HS-27A (cell line): ENCODE data around the gene VWA5B1.

ENCODE experiments used
- DNase-seq: peaks from one replicate; pipeline ENCODE4 v3.0.0-alpha.2; 2012; ENCODE audit warnings: low read depth, missing footprints

Gene VWA5B1

DNA sequence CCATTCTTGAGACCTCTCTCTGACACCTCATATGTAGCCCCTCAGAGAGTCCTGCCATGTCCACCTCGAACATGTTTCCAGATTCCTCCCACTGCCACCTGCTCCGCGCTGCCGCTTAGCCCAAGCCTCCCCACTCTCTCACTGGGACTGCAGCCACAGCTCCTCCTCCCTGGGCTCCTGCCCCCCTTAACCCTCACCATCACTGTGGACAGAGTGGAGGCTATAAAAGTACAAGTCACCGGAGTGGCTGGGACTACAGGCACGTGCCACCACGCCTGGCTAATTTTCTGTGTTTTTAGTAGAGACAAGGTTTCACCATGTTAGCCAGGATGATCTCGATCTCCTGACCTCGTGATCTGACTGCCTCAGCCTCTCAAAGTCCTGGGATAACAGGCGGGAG, 77.0 kb downstream of the VWA5B1 start:
- DNase-seq, result no peak

DNA sequence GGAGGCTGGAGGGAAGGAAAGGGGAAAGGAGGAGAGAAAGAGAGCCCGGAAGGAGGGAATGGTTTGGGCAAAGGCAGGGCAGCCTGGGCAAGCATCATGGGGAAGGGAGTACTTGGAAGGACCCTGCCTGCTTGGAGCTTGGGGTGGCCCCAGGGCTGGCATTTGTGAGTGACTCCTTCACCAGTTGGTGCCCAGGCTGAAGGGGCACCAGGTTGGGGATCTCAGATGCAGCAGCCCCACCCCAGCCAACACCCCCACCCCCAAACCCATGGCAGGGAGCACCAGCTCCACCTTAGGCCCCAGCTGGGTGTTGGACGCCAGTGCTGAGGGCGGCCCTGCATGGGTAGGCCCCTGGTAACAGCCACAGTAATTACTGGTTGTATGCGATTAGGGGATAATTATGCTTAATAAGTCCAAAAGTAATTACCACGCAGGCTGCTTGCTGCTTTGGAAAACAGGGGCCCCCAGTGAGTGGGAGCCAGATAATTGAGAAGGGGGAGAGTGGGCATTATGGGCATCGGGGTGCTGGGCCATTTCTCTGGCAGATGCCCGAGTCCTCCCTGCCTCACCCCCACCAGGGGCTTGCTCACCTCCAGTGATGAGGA, 78.3 kb downstream of the VWA5B1 start:
- DNase-seq, result no peak

DNA sequence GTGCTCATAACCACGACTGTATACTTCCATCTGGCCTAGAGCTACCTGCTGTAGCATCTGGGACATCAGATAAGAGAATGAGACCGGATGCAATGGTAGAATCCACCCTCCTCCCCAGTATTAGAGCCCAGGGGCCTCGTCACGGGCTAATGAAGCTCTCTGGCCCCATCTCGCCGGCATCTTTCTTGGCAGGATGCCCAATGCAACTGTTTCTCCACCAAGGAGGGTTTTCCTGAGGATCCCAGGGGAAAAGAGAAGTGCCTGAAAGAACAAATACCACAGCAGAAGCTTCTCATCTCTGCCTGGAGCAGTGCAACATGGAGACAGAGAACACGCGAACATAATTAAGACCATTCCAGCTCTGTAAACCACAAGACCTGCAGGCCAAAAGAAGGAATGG, 80.0 kb downstream of the VWA5B1 start:
- DNase-seq, result no peak

DNA sequence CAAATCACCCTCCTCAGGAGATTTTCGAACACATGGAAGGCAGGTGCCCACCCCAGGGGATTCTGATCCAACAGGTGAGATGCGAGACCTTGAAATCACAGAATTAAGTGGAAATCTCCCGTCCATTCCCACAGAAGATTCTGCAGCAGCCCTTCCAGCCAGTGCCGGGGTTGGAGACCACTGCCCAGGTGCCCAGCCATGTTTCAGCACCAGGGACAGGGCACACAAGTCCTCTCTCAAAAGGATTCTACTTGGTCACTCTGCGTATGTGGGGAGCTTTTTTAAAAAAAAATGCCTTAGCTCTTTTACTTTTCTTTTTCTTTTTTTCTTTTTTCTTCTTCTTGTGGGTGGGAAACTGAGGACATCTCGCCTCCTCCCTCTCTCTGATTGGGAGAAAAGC, 80.7 kb downstream of the VWA5B1 start:
- no peak for DNase-seq

- no peak for DNase-seq
Measured at GRCh38 chr1:20371883-20372282, 81.2 kb downstream of the VWA5B1 start.

GRCh38 chr1:20372676-20373075, 82.0 kb downstream of the VWA5B1 start:
- no peak for DNase-seq

DNA sequence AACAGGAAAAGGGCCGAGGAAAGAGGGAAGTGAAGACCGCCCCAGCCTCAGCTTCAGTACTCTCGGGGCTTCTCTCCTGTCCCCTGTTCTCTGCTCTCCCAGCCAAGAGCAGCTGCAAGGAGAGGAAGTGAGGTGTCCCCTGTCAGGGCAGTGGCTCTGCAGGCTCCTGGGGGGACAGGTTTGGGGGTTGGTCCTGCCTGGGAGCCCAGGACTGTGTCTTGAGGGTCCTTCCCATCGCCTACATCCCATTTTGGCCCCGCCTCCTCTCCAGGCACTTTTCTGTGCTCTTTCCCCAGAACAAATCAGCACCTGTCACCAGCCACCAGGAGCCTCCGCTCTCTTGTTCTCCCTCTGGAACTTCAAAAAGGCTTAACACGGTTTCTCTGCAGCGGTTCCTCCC, 82.6 kb downstream of the VWA5B1 start:
- DNase-seq, result no peak

GRCh38 chr1:20373764-20374163, 83.1 kb downstream of the VWA5B1 start:
- DNase-seq, result no peak

GRCh38 chr1:20375563-20375962, 84.9 kb downstream of the VWA5B1 start:
- no peak for DNase-seq

GRCh38 chr1:20376171-20376570, 85.5 kb downstream of the VWA5B1 start:
- no peak for DNase-seq

DNA sequence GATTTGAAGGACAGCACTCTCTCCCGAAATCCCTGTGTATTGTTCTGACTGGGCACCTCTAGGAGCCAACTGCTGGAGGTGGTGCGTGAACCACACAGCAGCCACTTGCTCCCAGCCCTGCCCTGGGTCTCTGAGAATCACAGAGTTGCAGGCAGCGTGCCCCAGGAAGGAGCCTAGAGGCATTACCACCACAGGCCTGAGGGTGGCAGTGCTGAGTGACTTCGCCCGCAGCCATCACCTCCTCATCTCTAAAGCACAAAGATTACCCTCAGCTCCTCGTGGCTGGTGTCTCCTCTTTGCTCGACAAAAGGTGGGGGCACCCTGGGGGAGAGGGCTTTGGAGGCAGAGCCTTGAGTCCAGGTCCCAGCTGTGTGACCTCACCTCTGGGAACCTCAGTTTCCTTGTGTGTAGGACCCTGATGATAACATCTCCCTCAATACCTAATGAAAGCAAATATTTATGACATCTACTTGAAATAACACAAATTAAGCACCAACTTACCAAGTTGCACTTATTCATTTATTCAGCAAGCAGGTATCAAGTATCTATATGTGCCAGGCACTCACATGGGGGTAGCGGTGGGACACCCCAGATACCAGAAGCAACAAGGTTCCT, 86.3 kb downstream of the VWA5B1 start:
- no peak for DNase-seq

- no peak for DNase-seq
Measured at GRCh38 chr1:20377516-20378270, 87.0 kb downstream of the VWA5B1 start.

GRCh38 chr1:20379075-20379474, 88.4 kb downstream of the VWA5B1 start:
- no peak for DNase-seq

DNA sequence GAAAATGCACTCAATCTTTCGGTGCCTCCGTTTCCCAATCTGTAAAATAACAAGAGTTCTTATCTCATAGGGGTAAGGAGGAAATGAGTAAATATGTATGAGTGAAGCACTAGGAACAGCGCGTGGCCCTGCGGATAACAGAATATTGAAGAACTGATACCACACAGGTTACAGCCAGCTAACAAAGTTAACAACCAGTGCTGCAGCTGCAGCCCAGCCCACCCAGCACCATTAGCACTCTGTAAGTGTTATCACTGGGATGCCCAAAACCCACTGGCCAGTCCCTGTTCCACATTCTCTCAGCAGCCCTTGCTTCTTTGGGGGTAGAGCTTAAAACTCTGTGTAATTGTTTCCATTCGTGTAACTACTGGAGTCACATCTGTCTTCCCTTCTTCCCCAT, 89.5 kb downstream of the VWA5B1 start:
- no peak for DNase-seq

DNA sequence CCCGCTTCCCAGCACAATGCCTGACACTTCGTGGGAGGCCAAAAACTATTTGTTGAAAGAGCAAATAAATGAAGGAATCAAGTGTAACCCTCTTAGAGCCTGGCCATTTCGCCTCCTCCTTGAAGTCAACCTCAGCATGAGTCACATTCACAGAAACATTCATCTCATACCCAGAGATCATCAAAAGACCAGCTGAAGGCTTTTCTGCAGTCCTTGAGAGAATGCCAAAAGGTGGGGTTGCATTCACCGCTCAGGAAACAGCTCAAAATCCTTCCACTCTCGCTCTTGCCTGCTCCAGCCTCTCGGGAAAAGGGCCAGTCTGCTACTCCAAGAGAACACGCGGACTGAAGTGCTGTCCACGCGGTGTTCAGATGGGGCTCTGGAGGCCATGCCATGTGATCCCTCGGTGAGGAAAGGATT, 90.0 kb downstream of the VWA5B1 start:
- peak; percentile 34 for DNase-seq

DNA sequence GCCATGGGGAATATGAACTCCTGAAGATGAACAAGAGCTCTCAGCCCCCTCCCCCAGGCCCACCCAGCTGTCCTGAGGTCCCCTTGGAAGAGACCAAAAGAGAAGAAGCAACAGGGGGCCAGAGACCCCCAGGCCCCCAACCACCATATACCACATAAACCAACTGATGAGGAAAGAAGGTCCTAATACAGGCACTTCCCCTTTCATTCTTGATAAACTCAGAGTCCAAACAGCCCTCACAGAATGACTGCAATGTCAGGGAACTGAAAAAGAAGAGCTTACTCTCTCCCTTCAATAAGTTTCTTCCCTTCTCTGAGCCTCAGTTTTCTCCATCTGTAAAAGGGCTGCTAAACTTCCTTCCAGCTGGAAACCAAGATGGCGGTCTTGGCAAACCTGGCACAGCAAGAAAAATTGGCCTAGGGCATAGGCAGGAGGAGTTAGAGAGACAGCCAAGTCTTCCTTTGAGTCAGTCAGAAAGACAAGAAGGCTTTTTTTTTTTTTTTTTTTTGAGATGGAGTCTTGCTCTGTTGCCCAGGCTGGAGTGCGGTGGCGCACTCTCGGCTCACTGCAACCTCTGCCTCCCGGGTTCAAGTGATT, 90.5 kb downstream of the VWA5B1 start:
- no peak for DNase-seq

- DNase-seq, result no peak
Measured at GRCh38 chr1:20381961-20382360, 91.3 kb downstream of the VWA5B1 start.

GRCh38 chr1:20382711-20383110, 92.0 kb downstream of the VWA5B1 start:
- no peak for DNase-seq

- DNase-seq, result no peak
Measured at GRCh38 chr1:20383631-20384030, 93.0 kb downstream of the VWA5B1 start.

DNA sequence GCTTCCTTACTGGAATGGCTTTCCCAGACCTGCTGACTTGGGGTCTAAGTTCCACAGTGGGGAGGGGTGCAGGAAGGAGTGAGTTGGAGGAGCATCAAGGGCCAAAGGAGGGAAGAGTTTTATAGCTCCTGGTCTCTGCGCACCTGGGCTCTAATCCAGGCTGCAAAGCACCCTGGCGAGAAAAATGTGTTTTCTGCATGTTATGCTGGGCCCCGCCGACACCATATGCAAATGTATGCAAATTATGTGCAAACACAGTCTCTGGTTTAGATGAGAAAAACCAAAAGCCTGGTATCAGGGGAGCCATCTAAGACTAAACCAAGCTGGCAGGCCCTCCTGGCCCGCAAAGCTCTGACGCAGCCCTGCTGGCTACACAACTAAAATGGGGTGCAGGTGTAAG, 95.0 kb downstream of the VWA5B1 start:
- no peak for DNase-seq

DNA sequence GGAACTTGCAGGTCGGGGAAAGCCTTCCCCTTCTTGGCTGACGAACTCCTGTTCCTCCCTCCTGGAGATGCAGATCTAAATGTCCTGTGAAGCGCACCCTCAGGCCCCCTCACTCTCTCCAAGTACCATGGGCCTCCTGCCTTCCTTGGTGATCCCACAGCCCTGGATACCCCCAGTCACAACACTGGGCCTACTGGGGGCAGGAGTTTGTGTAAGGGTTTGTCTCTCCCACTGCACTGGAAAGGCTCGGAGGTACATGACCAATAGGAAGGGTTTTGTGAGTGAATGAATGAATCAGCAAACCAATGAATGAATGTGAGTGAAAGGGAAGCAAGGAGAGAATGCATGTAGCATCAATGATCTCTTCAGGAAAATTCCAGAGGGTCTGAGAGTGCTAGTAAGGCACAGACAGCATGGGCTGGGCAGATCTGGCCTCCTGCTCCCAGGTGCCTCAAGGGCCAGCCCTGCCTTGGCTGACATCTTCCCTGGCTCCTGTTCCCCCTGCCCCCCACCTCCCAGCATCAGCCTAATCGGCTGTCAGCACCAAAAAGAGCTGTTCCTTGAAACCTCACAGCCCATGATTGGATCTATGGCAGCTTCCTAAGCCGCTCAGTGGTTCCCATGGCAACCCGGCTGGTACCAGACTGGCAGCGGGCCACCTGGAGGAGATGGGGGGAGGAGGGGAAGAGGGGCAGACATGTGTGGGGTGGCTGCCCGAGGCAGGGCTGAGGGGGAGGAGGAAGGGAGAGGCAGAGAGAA, 95.8 kb downstream of the VWA5B1 start:
- DNase-seq, result no peak

DNA sequence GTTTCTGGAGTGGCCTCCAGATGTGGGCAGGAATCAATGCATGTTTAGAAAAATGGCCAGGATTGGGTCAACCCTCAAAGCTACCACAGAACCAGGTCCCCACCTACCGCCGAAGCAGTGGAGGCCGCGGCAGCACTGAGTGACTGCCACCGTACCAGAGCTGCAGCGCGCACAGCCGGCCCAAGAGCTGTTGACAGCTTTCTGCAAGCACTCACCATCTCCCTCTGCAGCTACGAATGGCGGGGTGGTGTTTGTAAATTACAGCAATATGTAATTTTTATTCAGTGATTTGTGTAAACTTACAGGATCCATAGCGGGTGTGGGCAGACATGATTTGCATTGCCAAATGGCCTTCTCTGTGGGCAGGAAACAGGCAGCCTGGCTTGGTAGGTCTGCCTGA, 98.9 kb downstream of the VWA5B1 start:
- DNase-seq, result no peak
